Stimulated activated CD4-positive, alpha-beta T cell treated with anti-CD3 and anti-CD28 coated beads, Interleukin-1b, Interleukin-23, amount 100 ng/mL, for 24 hours (primary cell): Measurements from ENCODE around the gene MED27.

Source experiments
- DNase-seq, 4 experiments: peaks; one replicate each; pipeline ENCODE4 v3.0.0-alpha.2; 2020; ENCODE audit warnings: low read depth in 4 of 4, low spot score in 1 of 4

MED27 gene

GRCh38 chr9:131889437-131890251 lies 190.0 kb downstream of the MED27 start:
- no peak for DNase-seq

- DNase-seq, result no peak
These were observed 190.7 kb downstream of the MED27 start for GRCh38 chr9:131888923-131889322.

- no peak for DNase-seq
These were observed 192.0 kb downstream of the MED27 start for GRCh38 chr9:131887680-131888079.

GRCh38 chr9:131886826-131887225 lies 192.8 kb downstream of the MED27 start:
- DNase-seq, result no peak

- DNase-seq, result no peak
These were observed 194.5 kb downstream of the MED27 start for GRCh38 chr9:131885144-131885609.

- no peak for DNase-seq
These were observed 195.4 kb downstream of the MED27 start for GRCh38 chr9:131884222-131884621.

GRCh38 chr9:131880833-131881583 lies 198.7 kb downstream of the MED27 start:
- no peak for DNase-seq

- DNase-seq, result no peak
These were observed 199.8 kb downstream of the MED27 start for GRCh38 chr9:131879911-131880290.

- DNase-seq, result no peak
These were observed 200.3 kb downstream of the MED27 start for GRCh38 chr9:131879181-131879910.

GRCh38 chr9:131876486-131876885 lies 203.2 kb downstream of the MED27 start:
- DNase-seq, result no peak

GRCh38 chr9:131875828-131876485 lies 203.7 kb downstream of the MED27 start:
- no peak for DNase-seq

GRCh38 chr9:131874916-131875670 lies 204.6 kb downstream of the MED27 start:
- DNase-seq, result no peak

GRCh38 chr9:131874447-131874846 lies 205.2 kb downstream of the MED27 start:
- DNase-seq, result no peak

- DNase-seq, result no peak
These were observed 205.7 kb downstream of the MED27 start for GRCh38 chr9:131873891-131874440.

- DNase-seq, result no peak
These were observed 206.3 kb downstream of the MED27 start for GRCh38 chr9:131873335-131873734.

GRCh38 chr9:131872702-131873101 lies 207.0 kb downstream of the MED27 start:
- no peak for DNase-seq

GRCh38 chr9:131872006-131872405 lies 207.7 kb downstream of the MED27 start:
- no peak for DNase-seq

GRCh38 chr9:131870156-131870555 lies 209.5 kb downstream of the MED27 start:
- DNase-seq, result no peak

GRCh38 chr9:131869348-131869747 lies 210.3 kb downstream of the MED27 start:
- DNase-seq, result no peak

- no peak for DNase-seq
These were observed 210.9 kb downstream of the MED27 start for GRCh38 chr9:131868766-131869165.
